Transverse colon (tissue), 3 donors: Measurements from ENCODE around the gene SIK3.
"Not testable (repeated sequence)": the region's sequence is repeated elsewhere in the genome, so short reads cannot be mapped to it uniquely, and the experiment has no call there.

Source experiments
- EP300 ChIP-seq: sonication (generic); formaldehyde crosslinking; IDR thresholded peaks from one replicate; pipeline ENCODE4 v1.6.1; 2017; ENCODE audit warnings: antibody characterized with exemption, low read depth
- POLR2A ChIP-seq: fragments of 450-650 bp; IDR thresholded peaks from one replicate; pipeline ENCODE4 v1.6.1; 2016; ENCODE audit warnings: antibody characterized with exemption, mild to moderate bottlenecking, moderate library complexity
- TF ChIP-seq, protein P1 (sequence below), 5 experiments: fragments of 200-600 bp in 3 of 5; fragments of 450-650 bp in 2 of 5; sonication (generic) in 3 of 5; IDR thresholded peaks; 1 replicate in 2 of 5; 2 replicates in 3 of 5; pipeline ENCODE4 v1.5.1; 2016 to 2017; ENCODE audit warnings: antibody characterized with exemption in 5 of 5, inconsistent platforms in 3 of 5, mild to moderate bottlenecking in 2 of 5, moderate library complexity in 1 of 5

DNA sequence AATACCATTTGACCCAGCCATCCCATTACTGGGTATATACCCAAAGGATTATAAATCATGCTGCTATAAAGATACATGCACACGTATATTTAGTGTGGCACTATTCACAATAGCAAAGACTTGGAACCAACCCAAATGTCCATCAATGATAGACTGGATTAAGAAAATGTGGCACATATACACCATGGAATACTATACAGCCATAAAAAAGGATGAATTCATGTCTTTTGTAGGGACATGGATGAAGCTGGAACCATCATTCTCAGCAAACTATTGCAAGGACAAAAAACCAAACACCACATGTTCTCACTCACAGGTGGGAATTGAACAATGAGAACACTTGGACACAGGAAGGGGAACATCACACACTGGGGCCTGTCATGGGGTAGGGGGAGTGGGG lies 14.7 kb upstream of the SIK3 start:
- TF ChIP-seq, protein P1, sequence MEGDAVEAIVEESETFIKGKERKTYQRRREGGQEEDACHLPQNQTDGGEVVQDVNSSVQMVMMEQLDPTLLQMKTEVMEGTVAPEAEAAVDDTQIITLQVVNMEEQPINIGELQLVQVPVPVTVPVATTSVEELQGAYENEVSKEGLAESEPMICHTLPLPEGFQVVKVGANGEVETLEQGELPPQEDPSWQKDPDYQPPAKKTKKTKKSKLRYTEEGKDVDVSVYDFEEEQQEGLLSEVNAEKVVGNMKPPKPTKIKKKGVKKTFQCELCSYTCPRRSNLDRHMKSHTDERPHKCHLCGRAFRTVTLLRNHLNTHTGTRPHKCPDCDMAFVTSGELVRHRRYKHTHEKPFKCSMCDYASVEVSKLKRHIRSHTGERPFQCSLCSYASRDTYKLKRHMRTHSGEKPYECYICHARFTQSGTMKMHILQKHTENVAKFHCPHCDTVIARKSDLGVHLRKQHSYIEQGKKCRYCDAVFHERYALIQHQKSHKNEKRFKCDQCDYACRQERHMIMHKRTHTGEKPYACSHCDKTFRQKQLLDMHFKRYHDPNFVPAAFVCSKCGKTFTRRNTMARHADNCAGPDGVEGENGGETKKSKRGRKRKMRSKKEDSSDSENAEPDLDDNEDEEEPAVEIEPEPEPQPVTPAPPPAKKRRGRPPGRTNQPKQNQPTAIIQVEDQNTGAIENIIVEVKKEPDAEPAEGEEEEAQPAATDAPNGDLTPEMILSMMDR (IDR thresholded peaks at IDR 0.05): not testable (repeated sequence)
- TF ChIP-seq POLR2A, EP300: not testable (repeated sequence)
